ENCODE data around the gene FAM76B. TPM values are rescaled to one million over a fixed set of nuclear protein-coding genes. Genes with fewer than 3 reads are reported as not detected.

The FAM76B gene
- total and polyA plus RNA-seq, 8 donors: 4.0 to 207 (median 33.6) TPM

DNA sequence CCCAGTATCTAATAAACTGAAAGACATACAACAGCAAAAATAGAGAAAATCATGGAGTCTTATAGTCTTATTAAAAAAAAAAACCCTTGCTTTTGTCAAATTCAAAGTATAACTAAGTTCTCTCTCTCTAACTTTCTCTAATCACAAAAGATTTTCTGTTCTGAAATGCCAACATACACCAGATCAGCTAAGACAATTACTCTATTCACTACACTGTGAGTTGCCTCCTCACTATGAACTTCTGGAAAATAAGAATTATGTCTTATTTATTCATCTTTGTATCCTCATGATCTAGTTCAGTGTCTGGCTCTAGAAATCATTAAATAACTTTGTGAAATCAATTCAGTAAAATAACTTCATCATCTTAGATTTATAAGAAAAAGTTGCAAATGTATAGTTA is 12.7 kb downstream of the FAM76B start:
- Histone ChIP-seq H3K4me1 (peaks cover 0 to 3% (median 1%) of the 10 kb centered on the region in 4 donors), H3K27me3 (no peaks in the 10 kb centered on the region), H3K27ac (no peak overlapping the region), H3K9me3 (no peaks in the 10 kb centered on the region), H3K4me3 (no peak overlapping the region), H3K36me3 (peaks cover 22 to 100% (median 97%) of the 10 kb centered on the region in 4 donors)
- DNase-seq: no peak
- intact Hi-C loops (cut with DNase I; ENCODE audit: low total_unique reads): no loop called here
- no peak for TF ChIP-seq POLR2AphosphoS5 (IDR thresholded peaks at IDR 0.05)
- no peak for TF ChIP-seq POLR2A (IDR thresholded peaks at IDR 0.05)
- no peak for TF ChIP-seq EP300 (IDR thresholded peaks at IDR 0.05)
- TF ChIP-seq, protein P1, sequence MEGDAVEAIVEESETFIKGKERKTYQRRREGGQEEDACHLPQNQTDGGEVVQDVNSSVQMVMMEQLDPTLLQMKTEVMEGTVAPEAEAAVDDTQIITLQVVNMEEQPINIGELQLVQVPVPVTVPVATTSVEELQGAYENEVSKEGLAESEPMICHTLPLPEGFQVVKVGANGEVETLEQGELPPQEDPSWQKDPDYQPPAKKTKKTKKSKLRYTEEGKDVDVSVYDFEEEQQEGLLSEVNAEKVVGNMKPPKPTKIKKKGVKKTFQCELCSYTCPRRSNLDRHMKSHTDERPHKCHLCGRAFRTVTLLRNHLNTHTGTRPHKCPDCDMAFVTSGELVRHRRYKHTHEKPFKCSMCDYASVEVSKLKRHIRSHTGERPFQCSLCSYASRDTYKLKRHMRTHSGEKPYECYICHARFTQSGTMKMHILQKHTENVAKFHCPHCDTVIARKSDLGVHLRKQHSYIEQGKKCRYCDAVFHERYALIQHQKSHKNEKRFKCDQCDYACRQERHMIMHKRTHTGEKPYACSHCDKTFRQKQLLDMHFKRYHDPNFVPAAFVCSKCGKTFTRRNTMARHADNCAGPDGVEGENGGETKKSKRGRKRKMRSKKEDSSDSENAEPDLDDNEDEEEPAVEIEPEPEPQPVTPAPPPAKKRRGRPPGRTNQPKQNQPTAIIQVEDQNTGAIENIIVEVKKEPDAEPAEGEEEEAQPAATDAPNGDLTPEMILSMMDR (IDR thresholded peaks at IDR 0.05): no peak

DNA sequence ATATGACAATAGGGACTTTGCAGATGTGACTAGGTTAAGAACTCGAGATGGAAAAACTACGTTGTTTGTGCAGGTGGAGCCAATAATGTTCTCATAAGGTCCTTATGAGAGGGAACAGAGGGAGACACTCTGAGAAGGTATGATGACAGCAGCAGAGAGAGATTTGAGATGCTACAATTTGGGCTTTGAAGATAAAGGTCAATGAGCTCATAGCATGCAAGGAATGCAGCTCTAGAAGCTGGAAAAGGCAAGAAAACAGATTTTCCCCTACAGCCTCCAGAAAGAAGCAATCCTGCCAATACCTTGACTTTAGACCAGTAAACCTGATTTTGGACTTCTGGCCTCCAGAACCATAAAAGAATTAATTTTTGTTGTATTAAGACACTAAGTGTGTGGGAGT is 21.1 kb downstream of the FAM76B start:
- no peak overlapping the region for H3K27ac ChIP-seq
- H3K4me3 ChIP-seq: no peak overlapping the region
- peaks cover 0 to 7% (median 0%) of the 10 kb centered on the region in 4 donors for H3K4me1 ChIP-seq
- intact Hi-C loops (cut with DNase I; ENCODE audit: low total_unique reads): no loop called here
- H3K27me3 ChIP-seq: no peaks in the 10 kb centered on the region
- H3K9me3 ChIP-seq: no peaks in the 10 kb centered on the region
- peaks cover 6 to 49% (median 35%) of the 10 kb centered on the region in 4 donors for H3K36me3 ChIP-seq
- TF ChIP-seq POLR2A (IDR thresholded peaks at IDR 0.05): no peak
- TF ChIP-seq EP300 (IDR thresholded peaks at IDR 0.05): no peak
- no peak for TF ChIP-seq POLR2AphosphoS5 (IDR thresholded peaks at IDR 0.05)
- TF ChIP-seq, protein P1 (IDR thresholded peaks at IDR 0.05): no peak
- DNase-seq: no peak
- 64 to 93% (median 80%) methylated on average over 2 of the region's 2 CpGs for WGBS, 5 donors

DNA sequence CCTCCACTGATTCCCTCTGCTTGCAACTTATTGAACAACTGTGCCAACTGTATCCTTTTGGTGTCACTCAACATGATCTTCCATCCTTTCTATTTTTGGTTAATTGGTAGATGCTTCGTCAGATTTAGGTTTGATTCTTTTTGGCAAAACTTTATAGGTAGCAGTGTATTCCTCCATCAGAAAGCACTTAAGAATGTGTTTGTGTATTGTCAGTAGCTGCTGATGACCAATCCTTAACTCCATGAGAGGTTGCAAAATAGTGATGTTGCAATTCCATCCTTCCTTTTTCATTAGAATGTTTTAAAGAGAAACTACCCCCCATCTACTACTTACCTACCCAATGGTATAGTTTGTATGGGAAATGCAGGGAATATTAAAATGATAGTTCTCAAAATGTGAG is 22.1 kb downstream of the FAM76B start:
- DNase-seq: no peak
- intact Hi-C loops (cut with DNase I; ENCODE audit: low total_unique reads): no loop called here
- Histone ChIP-seq H3K27me3 (no peaks in the 10 kb centered on the region), H3K4me1 (peaks cover 0 to 7% (median 0%) of the 10 kb centered on the region in 4 donors), H3K36me3 (peaks cover 6 to 39% (median 27%) of the 10 kb centered on the region in 4 donors), H3K9me3 (no peaks in the 10 kb centered on the region), H3K27ac (no peak overlapping the region), H3K4me3 (no peak overlapping the region)
- WGBS, 5 donors: 63 to 86% (median 77%) methylated on average over 1 of the region's 1 CpG
- TF ChIP-seq, protein P1 (IDR thresholded peaks at IDR 0.05): no peak

DNA sequence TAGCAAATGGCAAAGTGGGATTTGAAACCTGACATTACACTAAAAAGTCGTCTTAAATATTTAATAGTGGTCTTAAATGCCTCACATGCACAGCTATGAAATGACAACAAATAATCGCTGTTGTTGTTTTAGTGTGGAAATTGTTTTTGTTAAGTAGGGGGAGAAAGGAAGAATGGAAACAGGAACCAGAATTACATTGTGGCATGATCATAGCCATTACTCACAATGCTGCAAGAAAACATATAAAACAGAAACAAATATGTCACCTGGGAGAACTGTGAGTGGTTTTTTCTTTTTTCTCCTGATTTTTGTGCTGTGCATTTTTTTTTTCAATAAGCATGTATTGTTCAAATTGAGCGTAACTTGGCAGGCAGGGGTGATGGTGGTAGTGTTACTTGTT is 22.9 kb downstream of the FAM76B start:
- H3K9me3 ChIP-seq: no peaks in the 10 kb centered on the region
- no peak for DNase-seq
- WGBS, 5 donors: 73 to 90% (median 87%) methylated on average over 3 of the region's 3 CpGs
- H3K27me3 ChIP-seq: no peaks in the 10 kb centered on the region
- peaks cover 0 to 7% (median 0%) of the 10 kb centered on the region in 4 donors for H3K4me1 ChIP-seq
- H3K36me3 ChIP-seq: peaks cover 6 to 31% (median 19%) of the 10 kb centered on the region in 4 donors
- no peak overlapping the region for H3K27ac ChIP-seq
- H3K4me3 ChIP-seq: no peak overlapping the region
- intact Hi-C loops (cut with DNase I; ENCODE audit: low total_unique reads): no loop called here
- TF ChIP-seq EP300 (IDR thresholded peaks at IDR 0.05) (no peak), POLR2AphosphoS5 (IDR thresholded peaks at IDR 0.05) (no peak), POLR2A (IDR thresholded peaks at IDR 0.05) (no peak)

DNA sequence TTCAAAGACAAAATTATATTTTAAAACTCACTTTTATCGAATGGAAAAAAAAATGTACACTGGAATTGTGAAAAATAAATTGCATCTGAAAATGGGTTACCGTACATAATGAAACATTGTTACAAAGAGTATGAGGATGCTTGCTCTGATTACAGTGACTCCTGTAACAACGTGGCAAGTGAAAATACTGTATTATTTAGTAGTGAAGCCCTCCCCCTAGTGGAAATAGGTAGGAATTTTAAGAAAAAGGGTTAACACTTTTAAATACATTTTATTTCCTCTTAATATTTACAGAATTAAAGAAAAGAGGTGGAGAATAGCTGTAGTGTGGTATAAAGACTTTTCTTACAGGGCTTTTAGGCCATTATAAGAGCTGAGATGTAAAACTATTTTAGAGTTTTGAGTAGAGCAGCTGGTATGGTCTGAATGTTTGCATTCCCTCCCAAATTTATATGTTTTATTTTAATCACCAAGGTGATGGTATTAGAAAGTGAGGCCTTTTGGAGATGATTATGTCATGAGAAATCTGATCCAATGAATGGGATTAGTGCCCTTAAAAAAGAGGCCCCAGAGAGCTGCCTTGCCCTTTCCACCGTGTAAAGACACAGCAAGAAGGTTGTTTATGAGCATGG is 25.2 kb downstream of the FAM76B start:
- Histone ChIP-seq H3K4me1 (peaks cover 0 to 7% (median 0%) of the 10 kb centered on the region in 4 donors), H3K27me3 (no peaks in the 10 kb centered on the region), H3K4me3 (no peak overlapping the region), H3K9me3 (no peaks in the 10 kb centered on the region), H3K27ac (no peak overlapping the region), H3K36me3 (peaks cover 6 to 14% (median 12%) of the 10 kb centered on the region in 4 donors)
- intact Hi-C loops (cut with DNase I; ENCODE audit: low total_unique reads): loop anchor here (5.0 kb wide), 1 partner anchor 607 kb away; no protein-coding TSS in a partner anchor
- no peak for TF ChIP-seq EP300 (IDR thresholded peaks at IDR 0.05)
- TF ChIP-seq, protein P1 (IDR thresholded peaks at IDR 0.05): peak in 5 of 7 experiments; percentile 44 to 67 (median 60)
- TF ChIP-seq POLR2A (IDR thresholded peaks at IDR 0.05): no peak
- peak in 1 of 2 donors; percentile 80 for DNase-seq
- 14 to 22% (median 16%) methylated on average over 4 of the region's 4 CpGs for WGBS, 5 donors

All from stomach (tissue), 9 donors.